Forelimb muscle (tissue), 1 donor: ENCODE measurements around the gene NCS1. TPM values are rescaled to one million over a fixed set of nuclear protein-coding genes. Genes with fewer than 3 reads are reported as not detected.

Source experiments
- DNase-seq: peaks from one replicate; pipeline ENCODE4 v3.0.0-alpha.2; 2013; ENCODE audit warnings: low read depth
- polyA plus RNA-seq: library from polyadenylated mRNA; unstranded; fragments of 120-200 nt; gene quantifications from one replicate; pipeline ENCODE4 v1.2.1, GENCODE V29; 2013; ENCODE audit not compliant: insufficient read length

NCS1 gene
- polyA plus RNA-seq, 1 donor, result 54.6 TPM

DNA sequence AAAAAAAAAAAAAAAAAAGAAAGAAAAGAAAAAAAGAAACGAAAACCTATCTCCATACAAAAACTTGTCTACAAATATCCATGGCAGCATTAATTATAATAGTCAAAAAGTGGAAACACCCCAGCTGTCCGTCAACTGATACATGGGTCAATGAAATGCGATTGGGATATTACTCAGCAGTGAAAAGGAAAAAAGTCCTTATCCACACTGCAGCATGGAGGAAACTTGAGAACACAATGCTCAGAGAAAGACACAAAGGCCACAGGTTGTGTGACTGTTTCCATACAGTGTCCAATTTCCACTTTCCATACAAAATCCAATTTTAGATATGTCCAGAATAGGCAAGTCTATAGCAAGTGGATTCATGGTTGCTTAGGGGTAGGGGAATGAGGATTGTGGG, 24.3 kb upstream of the NCS1 start:
- DNase-seq, result no peak

- DNase-seq, result no peak
Observed at GRCh38 chr9:130149031-130149430, 23.2 kb upstream of the NCS1 start.

DNA sequence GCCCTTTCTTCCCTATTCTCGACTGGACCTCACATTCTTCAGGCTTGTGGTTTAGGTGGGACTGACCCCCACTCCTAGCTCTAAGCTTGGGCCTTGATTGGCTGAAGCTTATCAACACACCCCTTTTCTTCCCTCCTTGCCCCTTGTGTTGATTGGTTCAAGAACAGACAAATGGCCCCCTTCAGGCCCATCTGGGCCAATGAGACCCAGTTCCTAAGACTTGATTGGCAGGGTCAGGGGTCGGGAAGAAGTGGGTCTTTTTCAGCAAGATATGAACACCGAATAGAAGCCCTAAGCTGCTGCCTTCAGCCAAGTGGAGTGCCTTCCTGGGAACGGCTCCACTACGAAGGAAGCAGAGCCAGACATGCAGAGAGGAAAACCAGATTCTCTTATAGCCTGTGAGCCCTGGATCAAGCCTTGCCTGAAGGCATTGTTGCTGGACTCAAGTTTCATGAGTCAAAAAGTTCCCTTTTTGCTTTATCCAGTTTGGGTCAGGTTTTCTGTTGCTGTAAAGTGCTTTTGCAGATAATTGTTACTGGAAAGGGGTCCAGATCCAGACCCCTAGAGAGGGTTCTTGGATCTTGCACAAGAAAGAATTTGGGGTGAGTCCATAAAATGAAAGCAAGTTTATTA, 22.4 kb upstream of the NCS1 start:
- DNase-seq, result no peak

DNA sequence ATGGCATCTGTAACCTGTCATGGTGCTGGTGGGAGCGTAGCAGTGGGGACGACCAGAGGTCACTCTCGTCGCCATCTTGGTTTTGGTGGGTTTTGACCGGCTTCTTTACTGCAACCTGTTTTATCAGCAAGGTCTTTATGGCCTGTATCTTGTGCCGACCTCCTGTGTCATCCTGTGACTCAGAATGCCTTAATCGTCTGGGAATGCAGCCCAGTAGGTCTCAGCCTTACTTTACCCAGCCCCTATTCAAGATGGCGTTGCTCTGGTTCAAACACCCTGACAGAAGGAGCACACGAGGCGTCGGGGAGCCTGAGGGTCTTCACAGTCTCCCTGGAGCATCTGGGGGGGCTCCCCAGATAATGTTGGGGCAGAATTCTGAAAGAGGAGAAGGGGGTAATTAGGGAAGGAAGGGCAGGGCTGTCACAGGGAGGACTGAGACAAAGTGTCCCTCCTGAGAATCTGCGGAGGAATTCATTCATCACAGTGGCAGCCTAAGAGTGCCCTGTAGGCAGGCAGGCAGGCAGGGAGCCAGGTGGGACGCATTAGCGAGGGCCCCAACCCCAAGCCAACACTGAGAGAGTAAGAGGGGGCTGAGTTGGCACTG, 21.3 kb upstream of the NCS1 start:
- DNase-seq, result no peak

DNA sequence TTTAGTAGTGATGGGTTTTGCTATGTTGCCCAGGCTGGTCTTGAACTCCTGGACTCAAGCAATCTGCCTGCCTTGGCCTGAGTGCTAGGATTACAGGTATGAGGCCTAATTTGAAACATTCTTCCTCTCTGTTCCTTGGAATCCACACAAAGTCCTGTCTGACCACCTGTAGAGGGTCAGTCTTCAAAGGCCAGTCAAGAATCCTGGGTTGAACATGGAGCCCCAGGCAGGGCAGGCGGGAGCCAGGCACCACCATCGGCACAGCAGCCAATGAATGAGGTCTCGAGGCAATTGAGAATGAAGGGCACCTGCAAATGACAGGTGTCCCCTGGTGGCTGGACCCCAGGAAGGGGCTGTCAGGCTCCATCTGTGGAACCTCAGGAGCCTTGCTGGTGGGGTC, 17.4 kb upstream of the NCS1 start:
- DNase-seq, result no peak

DNA sequence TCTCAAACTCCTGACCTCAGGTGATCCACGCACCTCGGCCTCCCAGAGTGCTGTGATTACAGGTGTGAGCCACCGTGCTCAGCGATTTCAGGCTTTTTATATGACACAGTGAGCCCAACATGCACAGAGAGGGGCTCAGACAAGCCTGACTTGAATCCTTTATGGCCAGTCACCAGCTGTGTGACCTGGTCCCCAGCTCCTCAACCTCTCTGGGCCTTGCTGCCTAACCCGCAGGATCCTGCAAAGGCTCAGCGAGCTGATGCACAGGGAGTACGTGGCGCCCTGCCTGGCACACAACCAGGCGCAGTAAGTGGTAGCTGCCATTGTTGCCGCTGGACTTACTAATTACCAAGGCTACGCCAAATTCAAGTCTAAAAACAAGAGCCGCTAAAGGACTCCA, 16.6 kb upstream of the NCS1 start:
- DNase-seq, result no peak

DNA sequence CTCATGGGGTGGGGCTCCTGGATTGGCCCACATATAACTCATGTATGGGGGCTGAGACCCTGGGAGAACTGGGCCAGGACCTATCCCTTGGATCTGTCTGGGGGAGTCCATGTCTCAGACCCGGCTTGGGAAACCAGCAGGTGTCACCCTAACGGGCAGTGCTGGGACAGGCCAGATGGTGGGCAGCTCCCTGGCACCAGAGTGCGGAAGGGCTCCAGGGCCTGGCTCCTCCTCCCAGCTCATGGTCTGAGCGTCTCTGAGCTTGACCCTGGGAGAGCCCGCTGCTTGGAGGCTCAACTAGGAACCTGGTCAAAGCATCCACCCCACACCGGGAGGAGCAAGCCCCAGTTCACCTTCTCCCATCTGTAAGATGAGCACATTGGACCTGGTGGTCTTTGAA, 15.5 kb upstream of the NCS1 start:
- no peak for DNase-seq

DNA sequence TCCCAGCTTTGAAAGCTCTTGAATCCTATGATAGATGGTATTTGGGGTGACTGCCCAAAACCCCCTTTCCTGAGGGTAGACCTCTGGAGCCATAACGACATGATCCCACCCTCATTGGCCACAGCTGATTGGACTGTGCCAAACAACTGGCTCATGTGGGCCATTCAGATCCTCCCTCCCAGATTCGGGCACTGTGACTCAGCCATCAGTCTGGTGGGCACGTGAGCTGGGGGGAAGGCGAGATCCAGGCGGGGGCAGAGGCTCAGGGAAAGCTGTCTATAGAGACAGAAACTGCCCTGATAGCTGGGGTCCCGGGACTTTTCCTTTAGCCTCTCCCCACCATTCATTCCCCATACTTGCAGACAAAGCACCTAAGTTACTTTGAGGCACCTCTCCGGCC, 15.1 kb upstream of the NCS1 start:
- DNase-seq, result no peak

DNA sequence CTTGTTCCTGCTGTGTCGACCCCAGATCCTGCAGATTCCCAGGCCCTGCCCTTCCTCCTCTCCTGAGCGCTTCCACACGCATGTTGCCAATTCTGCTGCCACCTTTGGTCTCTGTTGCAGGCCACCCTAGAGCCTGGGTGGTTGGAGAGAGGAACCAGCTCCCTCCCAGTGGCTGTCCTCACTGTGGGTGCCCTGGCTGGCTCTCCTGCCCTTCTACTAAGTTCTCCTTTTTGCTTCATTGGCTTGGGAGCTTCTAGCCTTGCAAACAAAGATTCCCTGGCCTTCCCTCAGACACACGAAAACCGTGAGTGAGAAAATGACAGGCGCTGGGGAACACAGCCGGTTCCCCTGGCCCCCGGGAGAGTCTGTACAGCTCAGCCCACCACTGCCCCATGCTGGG, 14.2 kb upstream of the NCS1 start:
- DNase-seq, result no peak

DNA sequence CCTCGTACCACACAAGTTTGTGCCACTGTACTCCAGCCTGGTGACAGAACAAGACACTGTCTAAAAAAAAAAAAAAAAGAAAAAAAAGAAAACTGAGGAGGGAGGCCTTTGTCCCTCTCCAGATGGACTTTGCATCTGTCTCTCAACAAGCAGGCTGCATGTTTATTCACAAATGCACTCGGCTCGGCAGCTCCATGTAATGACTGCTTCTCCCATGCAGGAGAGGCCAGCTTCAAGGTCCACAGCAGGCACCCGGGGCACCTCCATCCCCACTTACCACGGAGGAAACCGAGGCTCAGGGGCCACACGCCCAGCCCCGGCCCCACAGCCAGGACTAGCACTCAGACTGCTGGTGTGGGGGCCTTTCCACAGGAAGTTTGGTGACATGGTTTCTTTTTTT, 13.1 kb upstream of the NCS1 start:
- no peak for DNase-seq

- DNase-seq, result no peak
Observed at GRCh38 chr9:130159915-130160670, 12.1 kb upstream of the NCS1 start.

DNA sequence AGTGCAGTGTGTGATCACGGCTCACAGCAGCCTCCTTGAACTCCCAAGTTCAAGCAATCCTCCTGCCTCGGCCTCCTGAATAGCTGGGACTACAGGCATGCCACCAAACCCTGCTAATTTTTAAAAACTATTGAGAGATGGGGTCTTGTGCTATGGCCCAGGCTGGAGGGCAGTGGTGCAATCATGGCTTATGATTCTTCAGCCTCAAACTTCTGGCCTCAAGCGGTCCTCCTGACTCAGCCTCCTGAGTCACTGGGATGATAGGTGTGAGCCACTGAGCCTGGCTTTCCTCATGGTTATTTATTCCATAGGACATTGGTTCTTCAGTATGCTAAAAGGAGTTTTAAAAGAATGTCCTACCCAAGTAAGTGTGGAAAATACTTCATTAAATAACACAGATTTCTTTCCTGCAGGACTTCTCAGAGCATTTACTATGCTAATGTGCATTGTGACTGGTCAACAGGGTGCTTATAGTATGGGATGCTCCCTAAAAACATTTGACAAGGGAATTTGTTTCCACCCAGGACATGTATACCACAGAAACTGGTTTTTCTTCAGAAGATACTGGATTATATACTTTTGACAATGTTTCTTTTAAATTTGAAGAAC, 11.2 kb upstream of the NCS1 start:
- DNase-seq, result no peak

GRCh38 chr9:130165579-130165978, 6.6 kb upstream of the NCS1 start:
- no peak for DNase-seq

- DNase-seq, result no peak
Observed at GRCh38 chr9:130166399-130166798, 5.8 kb upstream of the NCS1 start.

DNA sequence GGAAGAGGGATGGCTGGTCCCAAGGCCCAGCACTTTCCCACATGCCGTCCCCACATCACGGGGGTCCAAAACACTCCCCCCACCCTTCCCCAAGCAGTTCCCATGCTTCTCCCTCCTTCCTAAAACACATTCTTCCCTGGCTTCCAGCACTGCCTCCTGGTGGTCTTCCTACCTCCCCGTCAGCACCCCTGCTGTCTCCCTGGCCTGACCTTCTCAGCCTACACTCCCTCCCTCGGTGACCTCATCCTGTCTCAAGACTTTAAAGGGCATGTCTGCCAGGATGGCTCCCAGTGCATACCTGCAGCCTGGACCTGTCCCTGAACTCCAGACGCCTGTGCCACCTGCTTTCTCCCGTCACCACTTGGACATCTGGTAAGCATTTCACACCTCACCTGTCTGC, 4.3 kb upstream of the NCS1 start:
- DNase-seq, result no peak

- no peak for DNase-seq
Observed at GRCh38 chr9:130171226-130172148, 717 bp upstream of the NCS1 start.

- no peak for DNase-seq
Observed at GRCh38 chr9:130172858-130173665, 858 bp downstream of the NCS1 start.

GRCh38 chr9:130173666-130173983, 1.4 kb downstream of the NCS1 start:
- no peak for DNase-seq

GRCh38 chr9:130174025-130174424, 1.8 kb downstream of the NCS1 start:
- DNase-seq, result no peak

GRCh38 chr9:130174920-130175321, 2.7 kb downstream of the NCS1 start:
- DNase-seq, result no peak

DNA sequence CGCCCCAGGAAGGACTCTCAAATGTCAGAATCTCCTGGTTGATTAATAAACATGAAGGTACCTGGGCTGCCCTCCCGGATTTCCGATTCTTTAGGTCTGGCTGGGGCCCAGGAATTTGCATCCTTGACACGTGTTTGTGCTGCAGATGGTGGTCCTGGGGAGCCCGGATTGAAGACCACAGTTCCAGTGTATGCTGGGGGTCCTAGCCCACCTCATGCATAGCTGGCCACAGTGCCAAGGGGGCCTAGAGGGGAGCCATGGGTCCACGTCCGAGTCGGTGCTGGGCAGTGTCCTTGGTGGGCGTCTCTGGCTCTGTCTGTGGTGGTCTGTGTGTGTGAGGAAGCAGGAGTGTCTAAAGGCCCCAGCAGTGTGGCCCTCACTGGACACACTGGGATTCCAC, 3.2 kb downstream of the NCS1 start:
- no peak for DNase-seq
